A673 (cell line): ENCODE results near the gene DNASE1.

Experiments
- EZH2 ChIP-seq: fragments of 200-600 bp; sonication (generic); IDR thresholded peaks from 2 replicates; pipeline ENCODE4 v1.6.1; 2017; ENCODE audit warnings: borderline replicate concordance, low read depth, mild to moderate bottlenecking, mixed read lengths, antibody characterized with exemption, low read length; ENCODE audit not compliant: poor library complexity, severe bottlenecking
- TF ChIP-seq, protein P1 (sequence below): fragments of 300-800, 200-600 bp; sonication (generic); conservative IDR thresholded peaks from 2 replicates; pipeline ENCODE4 v1.5.1; 2017; ENCODE audit warnings: low read depth, mild to moderate bottlenecking, antibody characterized with exemption, low read length, moderate library complexity, mixed read lengths

DNA sequence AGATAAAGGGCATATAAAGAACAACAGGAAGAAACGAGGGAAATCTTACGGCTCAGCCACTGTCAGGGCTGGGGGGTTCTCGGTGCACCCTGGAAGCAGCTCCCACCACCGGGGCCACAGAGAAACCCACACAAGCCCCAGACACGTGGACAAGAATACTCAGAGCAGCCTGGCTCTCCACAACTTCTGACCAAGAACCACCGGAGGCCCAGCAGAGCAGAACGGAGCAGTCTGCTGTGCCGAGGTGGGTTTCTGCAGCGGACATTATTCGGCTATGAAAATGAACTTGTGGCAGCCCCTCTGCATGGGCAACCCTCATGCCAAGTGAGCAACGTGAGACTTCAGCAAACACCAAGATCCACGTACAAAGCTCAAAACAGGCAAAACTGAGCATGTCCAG, 6.8 kb downstream of the DNASE1 start:
- TF ChIP-seq, protein P1, sequence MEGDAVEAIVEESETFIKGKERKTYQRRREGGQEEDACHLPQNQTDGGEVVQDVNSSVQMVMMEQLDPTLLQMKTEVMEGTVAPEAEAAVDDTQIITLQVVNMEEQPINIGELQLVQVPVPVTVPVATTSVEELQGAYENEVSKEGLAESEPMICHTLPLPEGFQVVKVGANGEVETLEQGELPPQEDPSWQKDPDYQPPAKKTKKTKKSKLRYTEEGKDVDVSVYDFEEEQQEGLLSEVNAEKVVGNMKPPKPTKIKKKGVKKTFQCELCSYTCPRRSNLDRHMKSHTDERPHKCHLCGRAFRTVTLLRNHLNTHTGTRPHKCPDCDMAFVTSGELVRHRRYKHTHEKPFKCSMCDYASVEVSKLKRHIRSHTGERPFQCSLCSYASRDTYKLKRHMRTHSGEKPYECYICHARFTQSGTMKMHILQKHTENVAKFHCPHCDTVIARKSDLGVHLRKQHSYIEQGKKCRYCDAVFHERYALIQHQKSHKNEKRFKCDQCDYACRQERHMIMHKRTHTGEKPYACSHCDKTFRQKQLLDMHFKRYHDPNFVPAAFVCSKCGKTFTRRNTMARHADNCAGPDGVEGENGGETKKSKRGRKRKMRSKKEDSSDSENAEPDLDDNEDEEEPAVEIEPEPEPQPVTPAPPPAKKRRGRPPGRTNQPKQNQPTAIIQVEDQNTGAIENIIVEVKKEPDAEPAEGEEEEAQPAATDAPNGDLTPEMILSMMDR, result no peak
- TF ChIP-seq EZH2, result no peak
